ENCODE results near the gene DTNB.
"Not testable (repeated sequence)": the region's sequence is repeated elsewhere in the genome, so short reads cannot be mapped to it uniquely, and the experiment has no call there.

Gene DTNB

GRCh38 chr2:25411753-25412152 lies 261.6 kb downstream of the DTNB start:
- no peak for DNase-seq

- DNase-seq = no peak
Measured at GRCh38 chr2:25411281-25411680, 262.1 kb downstream of the DTNB start.

DNA sequence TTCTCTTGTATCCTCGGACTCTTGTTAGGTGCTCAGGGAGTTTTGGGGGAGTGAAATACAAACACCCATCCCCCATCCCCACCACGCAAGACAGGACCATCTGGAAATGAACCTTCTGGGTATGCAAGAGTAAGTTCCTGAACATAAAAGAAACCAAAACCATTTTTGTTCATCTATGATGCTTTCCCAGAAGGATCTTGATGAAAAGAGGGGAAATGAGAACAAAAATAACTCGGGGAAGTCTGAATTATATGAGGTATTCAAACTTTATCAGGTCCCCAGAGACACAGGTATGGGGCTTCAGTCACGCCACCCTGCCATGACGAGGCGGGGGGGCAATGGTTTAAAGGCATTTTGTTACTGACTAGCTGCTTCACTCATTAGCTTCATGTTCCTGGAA lies 263.0 kb downstream of the DTNB start:
- DNase-seq = no peak

DNA sequence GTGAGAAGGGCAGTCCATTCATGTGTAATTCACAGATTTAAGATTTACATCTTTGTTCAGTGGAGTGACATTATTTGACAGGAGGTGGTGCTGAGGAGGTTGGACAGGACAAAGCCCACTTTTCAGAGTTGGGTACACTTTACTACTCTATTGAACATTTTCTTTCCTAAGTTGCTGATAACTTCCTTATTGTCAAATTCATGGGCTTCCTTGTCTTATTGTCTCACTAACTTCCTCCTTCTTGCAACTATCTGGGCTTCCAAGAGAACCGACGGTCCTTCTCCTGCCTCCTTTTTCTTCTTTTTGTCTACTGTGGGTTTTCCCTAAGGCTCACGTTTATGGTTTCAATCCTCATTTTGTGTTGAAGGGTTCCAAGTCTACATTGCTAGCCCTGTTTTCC lies 263.9 kb downstream of the DTNB start:
- DNase-seq = no peak

- DNase-seq = no peak
Measured at GRCh38 chr2:25409044-25409443, 264.3 kb downstream of the DTNB start.

DNA sequence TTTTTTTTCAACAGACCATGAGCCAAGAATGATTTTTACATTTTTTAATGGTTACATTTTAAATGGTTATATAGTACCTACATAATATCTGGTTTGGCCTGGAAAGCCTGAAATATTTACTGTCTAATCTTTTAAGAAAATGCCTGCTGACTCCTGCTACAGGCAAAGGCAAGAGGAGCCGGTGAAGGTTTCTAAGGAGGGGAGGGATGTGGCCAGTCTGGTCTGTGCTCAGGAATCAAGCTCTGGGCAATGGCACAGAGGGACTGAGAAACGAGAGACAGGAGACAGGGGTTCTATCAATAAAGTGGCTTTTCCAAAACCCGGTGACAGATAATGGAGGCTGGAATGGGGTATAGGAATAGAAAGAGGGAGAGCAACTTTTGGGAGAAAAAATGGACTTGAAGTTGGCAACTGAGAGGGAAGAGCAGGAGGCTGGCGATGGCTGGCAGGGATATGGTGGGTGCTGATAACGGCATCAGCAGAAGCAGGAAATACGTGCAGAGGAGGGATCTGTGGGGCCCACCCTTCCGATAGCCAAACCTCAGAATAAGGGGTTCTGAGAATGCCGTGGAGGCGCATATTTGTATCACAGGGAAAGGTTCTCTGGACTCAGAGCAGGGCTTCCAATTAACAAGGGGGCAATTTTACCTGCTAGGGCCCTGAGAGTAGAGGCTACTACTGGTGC lies 267.6 kb downstream of the DTNB start:
- DNase-seq = no peak

DNA sequence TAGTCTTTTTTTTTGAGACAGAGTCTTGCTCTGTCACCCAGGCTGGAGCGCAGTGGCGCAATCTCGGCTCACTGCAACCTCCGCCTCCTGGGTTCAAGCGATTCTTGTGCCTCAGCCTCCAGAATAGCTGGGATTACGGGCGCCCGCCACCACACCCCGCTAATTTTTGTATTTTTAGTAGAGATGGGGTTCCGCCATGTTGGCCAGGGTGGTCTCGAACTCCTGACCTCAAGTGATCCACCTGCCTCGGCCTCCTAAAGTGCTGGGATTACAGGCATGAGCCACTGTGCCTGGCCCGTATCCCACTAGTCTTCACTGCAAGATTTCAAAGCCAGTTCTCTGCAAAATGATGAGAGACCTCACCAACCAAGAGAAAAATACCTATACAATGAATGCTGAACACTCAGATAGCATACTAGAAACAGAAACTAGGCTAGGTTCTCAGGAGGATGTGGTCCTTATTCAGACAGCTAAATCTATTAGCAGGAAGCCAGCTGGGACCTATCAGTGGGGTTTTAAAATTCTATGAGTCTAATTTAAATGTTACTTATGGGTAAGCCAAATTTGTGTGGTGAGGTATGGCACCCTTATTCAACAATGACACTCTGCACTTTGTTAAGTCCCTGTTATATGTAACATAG lies 270.1 kb downstream of the DTNB start:
- DNase-seq = not testable (repeated sequence)

- DNase-seq = no peak
Measured at GRCh38 chr2:25402477-25402876, 270.9 kb downstream of the DTNB start.

DNA sequence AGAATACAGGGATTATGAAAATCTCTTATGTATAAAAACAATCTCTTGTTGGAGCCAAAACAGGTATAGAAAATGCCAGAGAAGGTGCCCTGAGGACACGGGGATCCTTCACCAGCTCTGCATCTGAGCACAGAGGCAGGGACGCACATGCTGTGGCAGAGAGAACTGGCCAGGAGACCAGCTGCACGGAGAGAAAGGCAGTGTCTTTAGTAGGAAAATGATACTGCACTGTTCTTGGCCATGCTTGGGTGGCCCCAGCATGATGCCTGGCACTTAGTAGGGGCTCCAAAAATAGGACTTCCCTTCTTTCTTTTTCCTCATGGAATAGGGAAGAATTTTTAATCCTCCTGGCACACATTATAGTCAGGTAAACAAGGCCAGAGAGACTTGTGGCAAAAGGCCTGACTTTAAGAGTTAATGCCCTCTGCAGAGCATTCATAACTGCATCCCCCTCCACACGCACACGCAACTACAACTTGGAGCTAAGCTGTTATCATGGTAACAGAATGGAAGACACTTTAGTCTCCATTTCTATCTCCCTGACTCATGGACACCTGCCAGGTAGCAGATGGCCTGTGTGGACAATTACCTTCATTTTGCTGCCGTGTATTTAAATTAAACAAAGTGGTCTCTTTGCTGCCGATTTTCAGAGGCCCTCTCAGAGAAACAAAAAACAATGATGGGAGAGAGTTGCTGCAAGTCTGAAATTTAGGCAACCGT lies 271.9 kb downstream of the DTNB start:
- no peak for DNase-seq

- no peak for DNase-seq
Measured at GRCh38 chr2:25400576-25401216, 272.7 kb downstream of the DTNB start.

DNA sequence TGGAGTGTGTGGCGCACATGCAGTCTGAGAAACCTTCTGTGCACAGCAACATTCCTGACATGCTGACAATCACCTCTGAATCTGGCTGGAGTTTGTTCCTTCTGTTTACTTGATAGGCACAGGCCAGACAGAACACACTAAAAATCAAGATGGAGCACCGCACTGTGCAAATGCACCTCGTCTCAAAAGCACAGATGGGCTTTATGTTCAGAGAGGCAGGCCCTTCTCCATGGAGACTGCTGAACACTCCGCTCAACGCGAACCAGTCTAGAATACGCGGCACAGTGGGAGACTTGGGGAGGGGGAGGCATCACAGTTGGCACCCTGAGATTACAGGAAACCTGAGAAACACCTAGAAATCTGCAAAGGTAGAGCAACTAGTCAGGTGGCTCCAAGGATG lies 273.2 kb downstream of the DTNB start:
- DNase-seq = no peak

- no peak for DNase-seq
Measured at GRCh38 chr2:25398534-25398933, 274.8 kb downstream of the DTNB start.

DNA sequence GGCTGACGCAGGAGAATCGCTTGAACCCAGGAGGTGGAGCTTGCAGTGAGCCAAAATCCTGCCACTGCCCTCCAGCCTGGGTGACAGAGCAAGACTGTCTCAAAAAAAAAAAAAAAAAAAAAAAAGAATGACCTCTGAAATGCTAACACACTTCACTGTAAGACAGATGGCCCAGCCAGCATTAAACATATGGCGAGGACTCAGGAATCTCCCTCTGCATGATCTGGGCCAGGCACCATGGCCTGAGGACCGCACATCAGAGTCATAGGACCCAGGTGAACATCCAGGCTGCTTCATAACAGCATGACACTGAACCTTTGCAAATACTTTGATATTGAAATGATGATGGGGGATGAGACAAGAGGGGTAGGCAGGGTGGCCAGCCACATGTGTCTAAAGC lies 275.6 kb downstream of the DTNB start:
- DNase-seq = no peak

DNA sequence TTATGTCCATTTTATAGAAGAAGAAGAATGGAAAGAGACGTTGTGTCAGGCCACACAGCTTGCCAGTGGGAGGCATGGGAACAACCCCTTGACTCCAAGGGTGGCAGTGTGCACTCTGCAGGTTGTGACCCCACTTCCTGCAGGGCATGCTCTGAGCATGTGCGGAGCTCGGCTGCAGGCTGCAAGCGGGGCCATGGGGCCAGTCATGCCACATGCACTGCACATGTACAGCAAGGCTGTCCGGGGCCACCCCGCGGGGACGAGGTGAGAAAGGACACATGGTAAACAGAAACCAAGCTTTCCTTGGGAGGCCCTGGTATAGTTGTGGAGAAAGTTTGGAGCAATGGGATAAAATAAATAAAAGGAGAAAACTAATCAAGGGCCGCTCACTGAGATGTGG lies 284.2 kb downstream of the DTNB start:
- DNase-seq = no peak

GRCh38 chr2:25388491-25388890 lies 284.9 kb downstream of the DTNB start:
- DNase-seq = no peak

GRCh38 chr2:25387876-25388449 lies 285.4 kb downstream of the DTNB start:
- DNase-seq = no peak

- DNase-seq = no peak
Measured at GRCh38 chr2:25386971-25387875, 286.2 kb downstream of the DTNB start.

DNA sequence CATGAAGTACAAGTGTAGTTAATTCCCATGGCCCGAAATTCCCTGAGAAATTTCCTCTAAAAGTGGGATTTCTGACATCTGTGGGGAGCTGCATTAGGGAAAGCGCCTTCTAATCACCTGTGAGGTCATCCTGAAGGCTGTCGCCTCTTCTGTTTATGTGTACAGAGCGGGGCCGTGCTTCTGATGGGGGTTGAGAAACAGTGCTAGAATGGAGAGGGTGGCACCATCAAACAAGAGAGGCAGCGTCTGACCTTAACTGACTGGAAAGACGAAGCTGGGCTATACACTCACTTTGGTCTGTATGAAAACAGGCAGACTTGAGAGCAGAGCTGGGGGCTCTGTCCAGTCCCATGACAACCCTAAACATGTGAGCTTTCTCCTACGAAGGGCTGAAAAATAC lies 287.5 kb downstream of the DTNB start:
- DNase-seq = no peak

- no peak for DNase-seq
Measured at GRCh38 chr2:25383806-25384205, 289.6 kb downstream of the DTNB start.

DNA sequence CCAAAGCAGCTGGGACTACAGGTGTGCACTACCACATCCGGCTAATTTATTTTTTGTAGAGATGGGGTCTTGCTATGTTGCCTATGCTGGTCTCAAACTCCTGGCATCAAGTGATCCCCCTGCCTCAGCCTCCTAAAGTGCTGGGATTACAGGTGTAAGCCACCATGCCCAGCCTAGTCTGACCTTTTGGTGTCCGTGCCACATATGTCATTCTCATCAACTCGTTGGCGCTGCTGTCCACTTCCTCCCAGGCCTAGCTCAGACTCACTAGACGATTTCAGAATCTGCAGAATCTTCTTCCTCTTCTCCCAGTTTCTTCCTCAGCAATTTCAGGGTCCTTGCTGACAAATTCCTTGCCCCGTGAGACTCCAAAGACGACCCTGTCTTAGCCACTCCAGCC lies 291.9 kb downstream of the DTNB start:
- no peak for DNase-seq

- no peak for DNase-seq
Measured at GRCh38 chr2:25380586-25381375, 292.6 kb downstream of the DTNB start.
